Measurements from ENCODE around the gene ANO2.

Gene ANO2

GRCh38 chr12:5567016-5567725 lies 377.9 kb downstream of the ANO2 start:
- WGBS, 2 donors (ENCODE audit: extremely low coverage in 2 of 2, insufficient read length in 2 of 2, insufficient replicate concordance in 1 of 2) = no CpG with 5 or more reads among the region's 14 CpGs
- Histone ChIP-seq H3K23ac (ENCODE audit: low read depth, low read length, poor library complexity) (no peak overlapping the region), H3K4ac (ENCODE audit: low read length) (no peak overlapping the region), H3K36me3 (replicated peaks in 1 of 2; ENCODE audit: control insufficient read depth in 2 of 2, insufficient read depth in 2 of 2, low read length in 2 of 2) (no peaks in the 10 kb centered on the region), H3K27me3 (ENCODE audit: control insufficient read depth in 3 of 3, insufficient read depth in 3 of 3, low read depth in 1 of 3, low read length in 3 of 3) (no peaks in the 10 kb centered on the region), H3K27ac (replicated peaks; ENCODE audit: low read length) (no peak overlapping the region), H2AFZ (ENCODE audit: low read length) (no peak overlapping the region), H3K14ac (ENCODE audit: low read length) (no peak overlapping the region), H2AK5ac (ENCODE audit: low read depth, low read length) (peak overlapping the region; percentile 30), H3K9ac (ENCODE audit: low read depth, low read length, poor library complexity) (no peak overlapping the region), H3K4me2 (ENCODE audit: insufficient read depth, low read length, poor library complexity, severe bottlenecking) (no peak overlapping the region), H2BK12ac (ENCODE audit: low read length) (no peak overlapping the region), H2BK120ac (ENCODE audit: low read depth, low read length) (no peak overlapping the region), H3K18ac (ENCODE audit: low read length) (peak overlapping the region; percentile 38), H3K4me1 (ENCODE audit: control insufficient read depth in 2 of 2, insufficient read depth in 1 of 2, low read depth in 1 of 2, low read length in 2 of 2) (peaks cover 4 to 11% of the 10 kb centered on the region in 2 donors), H4K8ac (ENCODE audit: low read depth, low read length) (no peak overlapping the region), H3K79me1 (ENCODE audit: low read depth, low read length) (no peaks in the 10 kb centered on the region), H4K91ac (ENCODE audit: low read depth, low read length, poor library complexity) (no peak overlapping the region), H3K4me3 (ENCODE audit: low read length in 2 of 2) (no peak overlapping the region), H2BK15ac (ENCODE audit: low read length) (no peak overlapping the region), H3K9me3 (replicated peaks in 1 of 2; ENCODE audit: control insufficient read depth in 2 of 2, insufficient read depth in 1 of 2, low read depth in 1 of 2, low read length in 2 of 2) (no peaks in the 10 kb centered on the region), H2BK5ac (ENCODE audit: low read length) (no peak overlapping the region)
- DNase-seq (ENCODE audit: low spot score) = no peak

- no peak overlapping the region for H3K9ac ChIP-seq (ENCODE audit: low read depth, low read length, poor library complexity)
- no peak overlapping the region for H4K91ac ChIP-seq (ENCODE audit: low read depth, low read length, poor library complexity)
- no peak overlapping the region for H2BK120ac ChIP-seq (ENCODE audit: low read depth, low read length)
- no peaks in the 10 kb centered on the region for H3K27me3 ChIP-seq (ENCODE audit: control insufficient read depth in 3 of 3, insufficient read depth in 3 of 3, low read depth in 1 of 3, low read length in 3 of 3)
- no peak overlapping the region for H3K27ac ChIP-seq (replicated peaks; ENCODE audit: low read length)
- H3K4me2 ChIP-seq (ENCODE audit: insufficient read depth, low read length, poor library complexity, severe bottlenecking) = no peak overlapping the region
- peak overlapping the region; percentile 40 for H2BK5ac ChIP-seq (ENCODE audit: low read length)
- no peak overlapping the region for H3K4ac ChIP-seq (ENCODE audit: low read length)
- WGBS, 2 donors (ENCODE audit: extremely low coverage in 2 of 2, insufficient read length in 2 of 2, insufficient replicate concordance in 1 of 2) = no CpG with 5 or more reads among the region's 3 CpGs
- no peak overlapping the region for H3K14ac ChIP-seq (ENCODE audit: low read length)
- no peak overlapping the region for H2BK12ac ChIP-seq (ENCODE audit: low read length)
- no peak overlapping the region for H4K8ac ChIP-seq (ENCODE audit: low read depth, low read length)
- no peaks in the 10 kb centered on the region for H3K79me1 ChIP-seq (ENCODE audit: low read depth, low read length)
- H2BK15ac ChIP-seq (ENCODE audit: low read length) = no peak overlapping the region
- DNase-seq (ENCODE audit: low spot score) = no peak
- H3K36me3 ChIP-seq (replicated peaks in 1 of 2; ENCODE audit: control insufficient read depth in 2 of 2, insufficient read depth in 2 of 2, low read length in 2 of 2) = no peaks in the 10 kb centered on the region
- no peak overlapping the region for H3K23ac ChIP-seq (ENCODE audit: low read depth, low read length, poor library complexity)
- H3K9me3 ChIP-seq (replicated peaks in 1 of 2; ENCODE audit: control insufficient read depth in 2 of 2, insufficient read depth in 1 of 2, low read depth in 1 of 2, low read length in 2 of 2) = no peaks in the 10 kb centered on the region
- H3K4me1 ChIP-seq (ENCODE audit: control insufficient read depth in 2 of 2, insufficient read depth in 1 of 2, low read depth in 1 of 2, low read length in 2 of 2) = peaks cover 4 to 11% of the 10 kb centered on the region in 2 donors
- no peak overlapping the region for H2AFZ ChIP-seq (ENCODE audit: low read length)
- H2AK5ac ChIP-seq (ENCODE audit: low read depth, low read length) = peak overlapping the region; percentile 65
- H3K4me3 ChIP-seq (ENCODE audit: low read length in 2 of 2) = no peak overlapping the region
- peak overlapping the region; percentile 57 for H3K18ac ChIP-seq (ENCODE audit: low read length)
These were observed 379.0 kb downstream of the ANO2 start for GRCh38 chr12:5565933-5566599.

DNA sequence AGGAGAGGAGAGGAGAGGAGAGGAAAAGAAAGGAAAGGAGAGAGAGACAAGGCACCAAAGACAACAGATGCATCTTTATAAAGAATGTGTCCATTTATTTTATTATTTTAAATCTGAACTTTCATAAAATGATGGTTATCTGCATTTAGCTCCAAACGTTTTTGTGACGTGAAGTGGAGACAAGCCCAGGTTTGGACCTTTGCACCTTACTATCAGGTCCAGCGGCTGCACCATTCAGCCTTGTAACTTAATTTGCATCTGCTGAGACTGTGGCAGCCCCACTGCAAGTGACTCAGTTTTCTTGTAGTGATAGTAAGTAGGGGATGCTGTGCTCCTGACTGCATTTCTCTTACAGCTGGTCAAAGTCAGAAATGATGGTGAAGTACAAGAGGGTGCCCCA lies 382.5 kb downstream of the ANO2 start:
- Histone ChIP-seq H3K4ac (ENCODE audit: low read length) (no peak overlapping the region), H3K9ac (ENCODE audit: low read depth, low read length, poor library complexity) (no peak overlapping the region), H2BK12ac (ENCODE audit: low read length) (no peak overlapping the region), H3K27me3 (ENCODE audit: control insufficient read depth in 3 of 3, insufficient read depth in 3 of 3, low read depth in 1 of 3, low read length in 3 of 3) (no peaks in the 10 kb centered on the region), H3K9me3 (replicated peaks in 1 of 2; ENCODE audit: control insufficient read depth in 2 of 2, insufficient read depth in 1 of 2, low read depth in 1 of 2, low read length in 2 of 2) (no peaks in the 10 kb centered on the region), H3K18ac (ENCODE audit: low read length) (no peak overlapping the region), H3K36me3 (replicated peaks in 1 of 2; ENCODE audit: control insufficient read depth in 2 of 2, insufficient read depth in 2 of 2, low read length in 2 of 2) (no peaks in the 10 kb centered on the region), H2AFZ (ENCODE audit: low read length) (no peak overlapping the region), H3K14ac (ENCODE audit: low read length) (no peak overlapping the region), H2AK5ac (ENCODE audit: low read depth, low read length) (no peak overlapping the region), H4K91ac (ENCODE audit: low read depth, low read length, poor library complexity) (no peak overlapping the region), H4K8ac (ENCODE audit: low read depth, low read length) (no peak overlapping the region), H2BK120ac (ENCODE audit: low read depth, low read length) (no peak overlapping the region), H3K4me3 (ENCODE audit: low read length in 2 of 2) (no peak overlapping the region), H3K4me1 (ENCODE audit: control insufficient read depth in 2 of 2, insufficient read depth in 1 of 2, low read depth in 1 of 2, low read length in 2 of 2) (peaks cover 4 to 13% of the 10 kb centered on the region in 2 donors), H3K27ac (replicated peaks; ENCODE audit: low read length) (no peak overlapping the region), H3K23ac (ENCODE audit: low read depth, low read length, poor library complexity) (no peak overlapping the region), H2BK5ac (ENCODE audit: low read length) (no peak overlapping the region), H3K4me2 (ENCODE audit: insufficient read depth, low read length, poor library complexity, severe bottlenecking) (no peak overlapping the region), H2BK15ac (ENCODE audit: low read length) (no peak overlapping the region), H3K79me1 (ENCODE audit: low read depth, low read length) (no peaks in the 10 kb centered on the region)
- WGBS, 2 donors (ENCODE audit: extremely low coverage in 2 of 2, insufficient read length in 2 of 2, insufficient replicate concordance in 1 of 2) = no CpG with 5 or more reads among the region's 3 CpGs
- no peak for DNase-seq (ENCODE audit: low spot score)

DNA sequence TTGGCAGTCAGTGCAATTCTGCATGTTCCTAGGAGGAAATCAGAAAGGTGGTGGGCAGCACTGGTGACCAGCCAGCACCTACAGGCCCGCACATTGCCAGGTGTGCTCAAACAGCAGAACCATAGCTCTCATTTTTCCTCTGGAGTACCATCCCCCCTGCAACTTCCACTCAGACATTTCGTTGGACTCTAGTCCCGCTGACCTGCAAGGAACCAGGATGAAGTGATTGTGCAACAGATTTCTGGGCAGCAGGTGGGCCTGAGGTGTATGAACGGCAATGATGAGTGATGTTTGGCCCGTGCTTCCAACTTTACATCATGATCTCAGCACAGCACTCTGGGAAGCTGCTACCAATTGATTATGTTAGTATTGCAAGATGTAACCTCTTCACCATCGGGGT lies 383.2 kb downstream of the ANO2 start:
- Histone ChIP-seq H3K18ac (ENCODE audit: low read length) (no peak overlapping the region), H4K8ac (ENCODE audit: low read depth, low read length) (no peak overlapping the region), H2AFZ (ENCODE audit: low read length) (no peak overlapping the region), H2BK5ac (ENCODE audit: low read length) (no peak overlapping the region), H3K4me1 (ENCODE audit: control insufficient read depth in 2 of 2, insufficient read depth in 1 of 2, low read depth in 1 of 2, low read length in 2 of 2) (peaks cover 0 to 12% of the 10 kb centered on the region in 2 donors), H3K4ac (ENCODE audit: low read length) (no peak overlapping the region), H4K91ac (ENCODE audit: low read depth, low read length, poor library complexity) (no peak overlapping the region), H3K4me2 (ENCODE audit: insufficient read depth, low read length, poor library complexity, severe bottlenecking) (no peak overlapping the region), H3K79me1 (ENCODE audit: low read depth, low read length) (no peaks in the 10 kb centered on the region), H3K36me3 (replicated peaks in 1 of 2; ENCODE audit: control insufficient read depth in 2 of 2, insufficient read depth in 2 of 2, low read length in 2 of 2) (no peaks in the 10 kb centered on the region), H3K27ac (replicated peaks; ENCODE audit: low read length) (no peak overlapping the region), H3K23ac (ENCODE audit: low read depth, low read length, poor library complexity) (no peak overlapping the region), H3K14ac (ENCODE audit: low read length) (no peak overlapping the region), H3K27me3 (ENCODE audit: control insufficient read depth in 3 of 3, insufficient read depth in 3 of 3, low read depth in 1 of 3, low read length in 3 of 3) (no peaks in the 10 kb centered on the region), H3K9ac (ENCODE audit: low read depth, low read length, poor library complexity) (no peak overlapping the region), H2BK15ac (ENCODE audit: low read length) (no peak overlapping the region), H2BK120ac (ENCODE audit: low read depth, low read length) (no peak overlapping the region), H3K9me3 (replicated peaks in 1 of 2; ENCODE audit: control insufficient read depth in 2 of 2, insufficient read depth in 1 of 2, low read depth in 1 of 2, low read length in 2 of 2) (no peaks in the 10 kb centered on the region), H3K4me3 (ENCODE audit: low read length in 2 of 2) (no peak overlapping the region), H2BK12ac (ENCODE audit: low read length) (no peak overlapping the region), H2AK5ac (ENCODE audit: low read depth, low read length) (no peak overlapping the region)
- WGBS, 2 donors (ENCODE audit: extremely low coverage in 2 of 2, insufficient read length in 2 of 2, insufficient replicate concordance in 1 of 2) = no CpG with 5 or more reads among the region's 6 CpGs
- DNase-seq (ENCODE audit: low spot score) = no peak
